GM21528 (cell line): ENCODE results near the gene TMTC3.

ENCODE experiments used
- ATAC-seq: cut with Tn5 transposase; IDR thresholded peaks from one replicate; pipeline ENCODE4 v1.9.1; 2021; ENCODE audit warnings: mild to moderate bottlenecking, moderate library complexity; ENCODE audit not compliant: unreplicated experiment, low FRiP score

The TMTC3 gene

GRCh38 chr12:88219861-88220260 is 77.8 kb downstream of the TMTC3 start:
- no peak for ATAC-seq

DNA sequence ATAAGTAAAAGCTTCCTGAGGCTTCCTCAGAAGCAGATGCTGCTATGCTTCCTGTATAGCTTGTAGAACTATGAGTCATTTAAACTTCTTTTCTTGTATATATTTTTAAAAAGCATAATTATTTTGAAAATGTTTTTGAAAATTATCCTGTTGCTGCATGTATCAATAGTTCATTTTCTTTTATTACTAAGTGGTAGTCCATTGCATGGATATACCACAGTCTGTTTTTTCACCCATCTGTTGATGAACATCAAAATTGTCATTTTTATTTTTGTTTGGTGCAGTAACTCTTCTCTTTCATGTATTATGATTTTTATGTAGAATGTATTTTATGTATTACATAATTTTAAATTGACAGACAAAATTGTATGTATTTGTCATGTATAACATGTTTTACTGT is 81.4 kb downstream of the TMTC3 start:
- no peak for ATAC-seq

DNA sequence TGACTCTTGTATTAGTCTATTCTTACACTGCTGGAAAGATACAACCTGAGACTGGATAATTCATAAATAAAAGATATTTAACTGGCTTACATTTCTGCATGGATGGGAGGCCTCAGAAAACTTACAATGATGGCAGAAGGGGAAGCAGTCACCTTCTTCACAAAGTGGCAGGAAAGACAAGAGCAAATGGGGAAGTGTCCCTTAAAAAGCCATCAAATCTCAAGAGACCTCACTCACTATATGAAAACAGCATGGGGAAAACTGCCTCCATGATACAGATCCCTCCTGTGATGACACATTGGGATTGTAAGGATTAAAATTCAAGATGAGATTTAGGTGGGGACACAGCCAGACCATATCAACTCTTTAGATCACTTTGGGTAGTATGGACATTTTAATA is 83.7 kb downstream of the TMTC3 start:
- ATAC-seq = no peak

DNA sequence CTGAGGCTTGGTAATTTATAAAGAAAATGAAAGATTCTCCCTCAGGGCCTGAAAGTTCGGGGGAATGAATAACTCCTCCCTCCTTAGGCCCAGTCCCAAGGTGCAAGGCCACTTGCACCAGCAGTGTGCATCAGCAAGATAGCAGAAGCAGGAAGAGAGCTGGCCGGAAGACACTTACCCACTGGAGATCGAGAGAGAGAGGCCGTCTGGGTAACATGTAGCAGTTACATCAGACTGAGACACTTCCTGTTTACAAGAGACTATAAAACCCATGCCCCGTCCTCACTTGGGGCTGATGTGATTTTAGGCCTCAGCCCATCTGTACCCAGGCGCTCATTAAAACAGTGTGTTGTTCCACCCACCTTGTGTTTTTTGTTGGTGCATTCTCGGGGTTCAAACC is 85.2 kb downstream of the TMTC3 start:
- ATAC-seq = no peak

DNA sequence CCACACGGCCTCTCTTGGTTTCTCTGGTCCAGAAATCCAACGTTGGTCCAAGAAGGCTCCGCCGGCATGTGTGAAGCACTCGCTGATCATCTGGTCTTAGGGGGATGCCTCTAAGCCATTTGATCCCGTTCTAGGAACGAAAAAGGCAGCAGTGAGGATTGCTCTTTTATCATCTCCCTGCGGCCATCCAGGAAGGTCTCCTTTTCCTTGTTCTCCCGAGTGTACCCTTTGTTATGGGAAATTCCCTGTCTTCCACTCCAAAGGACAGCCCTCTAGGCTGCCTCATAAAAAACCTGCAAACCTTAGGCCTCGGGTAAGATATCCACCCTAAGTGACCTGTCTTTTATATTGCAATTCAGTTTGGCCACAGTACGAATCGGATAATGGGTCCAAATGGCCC is 85.8 kb downstream of the TMTC3 start:
- no peak for ATAC-seq

- no peak for ATAC-seq
Observed at GRCh38 chr12:88228720-88229119, 86.6 kb downstream of the TMTC3 start.

- no peak for ATAC-seq
Observed at GRCh38 chr12:88230271-88230670, 88.2 kb downstream of the TMTC3 start.

DNA sequence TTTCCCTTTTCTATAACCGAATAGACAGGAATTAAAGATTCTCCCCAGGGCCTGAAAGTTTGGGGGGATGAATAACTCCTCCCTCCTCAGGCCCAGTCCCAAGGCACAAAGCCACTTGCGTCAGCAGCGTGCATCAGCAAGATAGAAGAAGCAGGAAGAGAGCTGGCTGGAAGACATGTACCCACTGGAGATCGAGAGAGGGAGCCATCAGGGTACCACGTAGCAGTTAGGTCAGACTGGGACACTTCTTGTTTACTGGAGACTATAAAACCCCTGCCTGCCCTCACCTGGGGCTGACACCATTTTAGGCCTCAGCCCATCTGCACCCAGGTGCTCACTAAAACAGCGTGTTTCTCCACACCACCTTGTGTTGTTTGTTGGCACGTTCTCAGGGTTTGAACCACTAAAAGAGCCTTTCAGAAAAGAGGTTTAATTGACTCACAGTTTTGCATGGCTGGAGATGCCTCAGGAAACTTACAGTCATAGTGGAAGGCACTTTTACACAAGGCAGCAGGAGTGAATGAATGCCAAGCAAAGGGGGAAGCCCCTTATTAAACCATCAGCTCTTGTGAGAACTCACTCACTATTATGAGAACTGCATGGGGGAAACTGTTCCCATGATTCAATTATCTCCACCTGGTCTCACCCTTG is 93.2 kb downstream of the TMTC3 start:
- no peak for ATAC-seq

DNA sequence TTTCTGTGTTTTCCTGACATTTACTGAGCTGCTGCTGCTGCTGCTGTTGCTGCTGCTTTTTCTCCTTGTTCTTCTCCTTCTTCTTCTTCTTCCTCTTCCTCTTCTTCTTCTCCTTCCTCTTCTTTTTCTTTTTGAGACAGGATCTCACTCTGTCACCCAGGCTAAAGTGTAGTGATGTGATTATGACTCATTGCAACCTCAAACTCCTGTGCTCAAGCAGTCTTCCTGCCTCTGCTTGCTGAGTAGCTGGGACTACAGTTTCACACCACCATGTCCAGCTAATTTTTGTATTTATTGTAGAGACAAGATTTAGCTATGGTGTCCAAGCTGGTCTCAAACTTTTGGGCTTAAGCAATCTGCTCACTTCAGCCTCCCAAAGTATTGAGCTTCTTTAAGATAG is 95.8 kb downstream of the TMTC3 start:
- no peak for ATAC-seq

DNA sequence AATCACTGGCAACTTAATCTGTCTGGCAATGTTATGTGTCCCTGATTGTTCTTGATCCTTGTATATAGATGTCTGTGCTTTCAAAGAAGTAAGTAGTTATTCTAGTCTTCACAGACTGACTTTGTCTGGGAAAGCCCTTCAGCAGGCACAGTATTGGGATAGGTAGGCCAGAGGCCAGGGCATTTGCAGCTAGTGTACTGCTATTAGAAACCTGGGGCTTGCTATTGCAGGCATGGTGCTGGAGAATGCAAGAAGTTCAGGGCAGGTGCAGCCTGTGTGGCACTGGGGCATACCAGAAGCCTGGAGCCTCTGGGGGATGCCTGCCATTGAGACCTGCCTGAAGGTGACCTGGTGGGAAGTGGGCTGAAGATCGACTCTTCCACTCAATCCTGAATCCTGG is 96.3 kb downstream of the TMTC3 start:
- ATAC-seq = no peak

DNA sequence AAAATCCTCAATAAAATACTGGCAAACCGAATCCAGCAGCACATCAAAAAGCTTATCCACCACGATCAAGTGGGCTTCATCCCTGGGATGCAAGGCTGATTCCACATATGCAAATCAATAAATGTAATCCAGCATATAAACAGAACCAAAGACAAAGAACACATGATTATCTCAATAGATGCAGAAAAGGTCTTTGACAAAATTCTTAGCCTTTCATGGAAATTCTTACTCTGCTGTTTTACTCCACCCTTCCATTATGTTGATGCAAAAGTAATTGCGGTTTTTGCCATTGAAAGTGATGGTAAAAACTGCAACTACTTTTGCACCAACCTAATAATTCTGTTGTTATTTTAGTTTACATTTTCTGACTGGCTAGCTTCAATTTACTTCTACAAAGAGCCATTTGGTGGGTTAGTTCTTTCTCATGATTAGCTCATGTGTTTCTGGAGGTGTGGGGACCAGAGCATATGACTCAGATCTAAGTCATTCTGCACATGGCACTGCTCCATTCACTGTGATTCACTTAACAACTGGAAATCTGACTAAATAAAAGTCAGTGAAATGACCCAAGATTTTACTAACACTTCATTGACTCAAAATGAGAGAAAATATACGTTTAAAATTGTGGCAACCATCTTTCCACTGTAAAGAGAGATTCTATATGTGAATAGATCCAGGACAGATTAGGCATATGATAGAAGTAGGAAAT is 99.9 kb downstream of the TMTC3 start:
- no peak for ATAC-seq

DNA sequence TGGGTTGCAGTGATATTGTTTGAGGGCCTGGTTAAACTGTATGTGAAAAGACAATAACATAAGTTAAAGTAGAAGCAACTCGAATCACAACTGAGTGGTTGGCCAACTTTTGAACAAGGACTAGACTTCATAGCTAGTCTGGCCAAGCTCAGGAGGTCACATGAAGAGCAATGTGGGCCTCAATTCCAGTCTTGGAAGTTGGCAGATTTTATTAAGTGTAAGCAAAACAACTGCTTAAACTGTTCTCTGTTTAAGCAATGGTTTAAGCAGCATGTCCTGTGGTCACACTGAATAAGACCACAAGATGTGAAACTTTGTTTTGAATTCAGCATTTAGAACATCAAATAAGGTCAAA is 100.4 kb downstream of the TMTC3 start:
- ATAC-seq = no peak

GRCh38 chr12:88242939-88243338 is 100.8 kb downstream of the TMTC3 start:
- no peak for ATAC-seq

- no peak for ATAC-seq
Observed at GRCh38 chr12:88243982-88244381, 101.9 kb downstream of the TMTC3 start.

- ATAC-seq = no peak
Observed at GRCh38 chr12:88245905-88246304, 103.8 kb downstream of the TMTC3 start.

GRCh38 chr12:88247241-88247643 is 105.1 kb downstream of the TMTC3 start:
- no peak for ATAC-seq

DNA sequence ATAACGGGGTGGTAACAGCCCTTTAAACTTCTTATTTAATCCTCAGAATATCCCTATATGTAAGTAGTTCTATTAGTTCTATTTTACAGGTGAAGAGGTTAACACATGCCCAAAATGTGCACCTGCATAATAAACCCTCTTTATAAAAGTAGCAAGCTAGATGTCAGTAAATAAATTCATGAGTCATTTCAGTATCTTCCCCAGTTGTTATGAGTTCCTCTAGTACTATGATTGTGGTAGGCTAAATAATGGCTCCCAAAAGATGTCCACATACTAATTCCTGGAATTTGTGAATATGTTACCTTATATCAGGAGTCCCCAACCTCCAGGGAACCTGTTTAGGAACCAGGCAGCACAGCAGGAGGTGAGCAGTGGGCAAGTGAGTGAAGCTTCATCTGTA is 106.5 kb downstream of the TMTC3 start:
- ATAC-seq = no peak
